SK-N-SH treated with all-trans-retinoic acid at 6 μM for 48 hours (cell line): ENCODE data around the gene DENND5B.

Experiments used
- BACH2 ChIP-seq: fragments of 250-450 bp; sonication (Bioruptor Pico); IDR thresholded peaks from 2 replicates; pipeline ENCODE4 v1.9.0; 2021; ENCODE audit warnings: mild to moderate bottlenecking, borderline replicate concordance
- ZFP3 ChIP-seq: fragments of 250-450 bp; sonication (Bioruptor Pico); IDR thresholded peaks from 2 replicates; pipeline ENCODE4 v1.5.0; 2020; ENCODE audit warnings: mild to moderate bottlenecking, moderate library complexity
- ZFP30 ChIP-seq: fragments of 450-650 bp; formaldehyde crosslinking; IDR thresholded peaks from 2 replicates; pipeline ENCODE4 v1.5.0; 2022; ENCODE audit warnings: mild to moderate bottlenecking, moderate library complexity
- TF ChIP-seq, protein P1 (sequence below): fragments of 250-450 bp; sonication (Bioruptor Pico); IDR thresholded peaks from 2 replicates; pipeline ENCODE4 v1.8.0; 2020; ENCODE audit warnings: mild to moderate bottlenecking, moderate library complexity, borderline replicate concordance
- TF ChIP-seq, protein P2 (sequence below): fragments of 250-450 bp; sonication (Bioruptor Pico); IDR thresholded peaks from 2 replicates; pipeline ENCODE4 v1.5.1; 2020; ENCODE audit warnings: low read depth, mild to moderate bottlenecking, moderate library complexity

DNA sequence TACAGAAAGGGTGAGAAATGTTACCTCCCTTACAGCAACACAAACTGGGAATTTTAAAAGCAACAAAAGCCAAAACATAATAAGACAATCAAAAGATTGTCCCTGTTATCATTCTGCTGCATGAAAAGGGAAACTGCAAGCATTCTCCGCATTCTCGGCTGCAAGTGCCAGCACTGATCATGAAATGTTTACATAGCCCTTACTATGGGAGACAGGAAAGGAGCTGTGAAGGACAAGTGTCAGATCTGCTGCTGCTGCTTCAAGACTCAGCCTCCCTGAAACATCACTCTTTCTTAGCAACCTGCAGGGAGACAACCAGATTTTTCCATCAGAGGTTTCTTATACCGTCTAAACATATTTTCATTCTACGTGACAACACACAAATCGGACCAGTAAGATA is 20.1 kb downstream of the DENND5B start:
- TF ChIP-seq ZFP3 (CRISPR knock-in tag) (no peak), ZFP30 (CRISPR knock-in tag) (no peak), BACH2 (no peak)
- TF ChIP-seq, protein P1, sequence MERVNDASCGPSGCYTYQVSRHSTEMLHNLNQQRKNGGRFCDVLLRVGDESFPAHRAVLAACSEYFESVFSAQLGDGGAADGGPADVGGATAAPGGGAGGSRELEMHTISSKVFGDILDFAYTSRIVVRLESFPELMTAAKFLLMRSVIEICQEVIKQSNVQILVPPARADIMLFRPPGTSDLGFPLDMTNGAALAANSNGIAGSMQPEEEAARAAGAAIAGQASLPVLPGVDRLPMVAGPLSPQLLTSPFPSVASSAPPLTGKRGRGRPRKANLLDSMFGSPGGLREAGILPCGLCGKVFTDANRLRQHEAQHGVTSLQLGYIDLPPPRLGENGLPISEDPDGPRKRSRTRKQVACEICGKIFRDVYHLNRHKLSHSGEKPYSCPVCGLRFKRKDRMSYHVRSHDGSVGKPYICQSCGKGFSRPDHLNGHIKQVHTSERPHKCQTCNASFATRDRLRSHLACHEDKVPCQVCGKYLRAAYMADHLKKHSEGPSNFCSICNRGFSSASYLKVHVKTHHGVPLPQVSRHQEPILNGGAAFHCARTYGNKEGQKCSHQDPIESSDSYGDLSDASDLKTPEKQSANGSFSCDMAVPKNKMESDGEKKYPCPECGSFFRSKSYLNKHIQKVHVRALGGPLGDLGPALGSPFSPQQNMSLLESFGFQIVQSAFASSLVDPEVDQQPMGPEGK: no peak
- TF ChIP-seq, protein P2, sequence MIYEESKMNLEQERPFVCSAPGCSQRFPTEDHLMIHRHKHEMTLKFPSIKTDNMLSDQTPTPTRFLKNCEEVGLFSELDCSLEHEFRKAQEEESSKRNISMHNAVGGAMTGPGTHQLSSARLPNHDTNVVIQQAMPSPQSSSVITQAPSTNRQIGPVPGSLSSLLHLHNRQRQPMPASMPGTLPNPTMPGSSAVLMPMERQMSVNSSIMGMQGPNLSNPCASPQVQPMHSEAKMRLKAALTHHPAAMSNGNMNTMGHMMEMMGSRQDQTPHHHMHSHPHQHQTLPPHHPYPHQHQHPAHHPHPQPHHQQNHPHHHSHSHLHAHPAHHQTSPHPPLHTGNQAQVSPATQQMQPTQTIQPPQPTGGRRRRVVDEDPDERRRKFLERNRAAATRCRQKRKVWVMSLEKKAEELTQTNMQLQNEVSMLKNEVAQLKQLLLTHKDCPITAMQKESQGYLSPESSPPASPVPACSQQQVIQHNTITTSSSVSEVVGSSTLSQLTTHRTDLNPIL (CRISPR knock-in tag): no peak
